8988T (cell line): ENCODE measurements around the gene DCP1B.

Source experiments
- DNase-seq: peaks from one replicate; pipeline ENCODE4 v3.0.0; 2011

The DCP1B gene

DNA sequence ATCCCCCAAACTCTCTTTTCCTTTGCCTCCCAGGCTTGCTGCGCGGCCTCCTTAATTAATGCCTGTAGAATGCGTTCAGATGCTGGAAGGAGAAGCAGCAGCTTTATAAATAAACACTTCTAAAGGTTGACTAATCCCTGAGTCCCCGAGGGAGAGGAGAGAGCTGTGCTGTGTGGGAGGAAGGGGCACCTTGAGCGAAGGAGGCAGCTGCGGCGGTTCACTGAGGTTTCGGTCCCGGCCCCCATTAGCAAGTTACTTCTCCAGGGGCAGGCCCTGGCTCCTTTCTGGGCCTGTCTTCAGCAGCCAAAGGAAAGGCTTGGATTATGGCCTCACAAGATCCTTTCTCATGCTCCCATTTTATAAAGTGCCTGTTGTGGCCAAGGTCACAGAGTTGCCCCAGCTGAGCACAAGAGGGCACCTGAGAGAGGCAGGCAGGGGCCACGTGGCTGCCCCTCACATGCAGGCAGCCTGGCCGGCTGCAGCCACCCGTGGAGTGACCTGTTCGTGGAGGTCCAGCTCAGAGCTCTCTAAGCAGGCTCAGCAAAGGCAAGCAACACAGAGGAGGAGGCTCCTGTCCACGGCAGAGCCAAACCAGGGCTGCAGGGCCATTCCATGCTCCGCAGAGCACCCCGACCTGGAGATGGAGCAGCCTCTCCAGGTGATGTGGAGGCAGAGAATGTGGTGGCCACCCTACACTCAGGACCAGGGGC, 70.8 kb downstream of the DCP1B start:
- no peak for DNase-seq

GRCh38 chr12:1932264-1932777, 71.9 kb downstream of the DCP1B start:
- no peak for DNase-seq

DNA sequence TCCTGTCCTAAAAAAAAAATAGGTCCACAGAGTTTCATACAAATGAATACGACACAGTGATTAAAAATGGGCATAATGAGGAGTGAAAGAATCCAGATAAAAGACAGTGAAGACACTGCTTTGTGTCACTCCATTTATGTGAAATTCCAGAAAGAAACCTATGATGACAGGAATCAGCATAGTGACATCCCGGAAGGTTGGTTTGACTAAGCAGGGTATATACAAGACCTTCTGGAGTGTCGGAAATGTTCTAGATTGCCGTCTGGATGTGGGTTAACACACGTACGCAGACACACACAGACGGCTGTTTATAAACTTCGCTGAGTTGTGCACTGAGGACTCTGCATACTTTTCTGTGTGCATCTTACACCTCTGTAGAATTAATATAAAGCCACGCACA, 72.6 kb downstream of the DCP1B start:
- DNase-seq: no peak

DNA sequence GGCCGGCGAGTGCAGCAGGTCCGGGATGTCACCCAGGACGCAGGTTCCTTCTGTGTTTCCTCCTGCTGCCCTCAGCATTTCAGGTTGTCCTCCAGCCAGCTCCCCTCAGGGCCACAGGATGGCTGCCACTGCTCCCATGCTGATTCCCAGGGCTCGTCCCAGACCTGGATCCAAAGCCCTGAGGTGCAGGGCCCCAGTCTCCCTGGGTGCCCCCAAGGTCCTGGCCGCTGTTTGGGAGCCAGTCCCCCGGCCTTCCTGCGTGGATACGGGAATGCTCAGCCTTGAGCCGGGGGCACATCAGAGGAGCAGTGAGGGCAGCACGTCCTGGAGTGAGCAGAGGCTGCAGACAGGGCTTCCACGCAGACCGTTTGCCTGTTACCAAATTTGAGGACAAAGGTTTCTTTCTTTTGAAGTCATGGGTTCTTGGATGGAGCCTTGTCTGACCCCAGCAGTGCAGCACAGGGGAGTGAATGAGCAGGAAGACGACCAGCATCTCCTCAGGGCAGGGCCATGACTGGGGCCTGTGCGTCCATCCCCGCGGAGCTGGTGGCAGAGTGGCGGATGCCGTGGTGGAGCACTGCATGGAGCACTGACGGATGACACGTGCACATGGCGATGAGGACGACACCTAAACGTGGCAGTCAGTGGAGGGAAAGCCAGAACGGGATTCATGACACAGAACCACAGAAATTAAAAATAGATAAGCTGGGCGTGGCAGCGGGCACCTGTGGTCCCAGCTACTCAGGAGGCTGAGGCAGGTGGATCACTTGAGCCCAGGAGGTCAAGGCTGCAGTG, 73.3 kb downstream of the DCP1B start:
- DNase-seq: no peak

DNA sequence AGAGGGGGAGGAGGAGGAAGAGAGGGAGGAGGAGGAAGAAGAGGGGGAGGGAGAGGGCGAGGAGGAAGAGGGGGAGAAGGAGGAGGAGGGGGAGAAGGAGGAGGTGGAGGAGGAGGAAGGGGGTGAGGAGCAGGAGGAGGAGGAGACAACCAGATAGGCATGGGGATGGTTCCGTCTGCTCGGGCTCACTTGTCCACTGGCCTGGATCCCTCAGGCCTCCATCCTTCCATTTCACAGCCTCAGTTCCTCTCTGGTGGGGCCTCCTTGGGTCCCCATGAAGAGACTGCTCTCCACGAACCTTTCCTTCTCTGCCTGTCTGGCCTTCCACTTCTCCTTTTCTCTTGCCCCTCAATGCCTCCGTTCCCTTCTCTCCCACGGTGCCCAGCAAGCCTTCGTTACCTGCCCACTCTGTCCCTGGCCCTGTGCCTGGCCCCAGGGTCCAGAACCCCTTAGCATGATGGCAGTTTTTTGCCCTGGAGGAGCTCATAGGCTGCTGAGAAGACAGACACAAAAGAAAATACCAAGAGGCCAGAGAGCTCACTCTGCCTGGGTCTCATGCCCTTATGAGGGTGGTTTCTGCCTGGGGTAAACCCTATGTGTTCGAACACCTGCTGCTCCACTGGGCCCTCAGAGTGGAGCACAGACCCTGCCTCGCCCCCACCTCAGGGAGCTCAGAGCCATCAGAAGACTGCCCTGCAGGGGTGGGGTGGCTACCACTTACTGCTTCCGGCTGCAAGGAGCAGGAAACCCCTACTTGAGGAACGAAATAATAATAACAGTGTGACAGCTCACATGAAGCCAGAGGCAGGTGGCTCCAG, 74.1 kb downstream of the DCP1B start:
- DNase-seq: no peak

DNA sequence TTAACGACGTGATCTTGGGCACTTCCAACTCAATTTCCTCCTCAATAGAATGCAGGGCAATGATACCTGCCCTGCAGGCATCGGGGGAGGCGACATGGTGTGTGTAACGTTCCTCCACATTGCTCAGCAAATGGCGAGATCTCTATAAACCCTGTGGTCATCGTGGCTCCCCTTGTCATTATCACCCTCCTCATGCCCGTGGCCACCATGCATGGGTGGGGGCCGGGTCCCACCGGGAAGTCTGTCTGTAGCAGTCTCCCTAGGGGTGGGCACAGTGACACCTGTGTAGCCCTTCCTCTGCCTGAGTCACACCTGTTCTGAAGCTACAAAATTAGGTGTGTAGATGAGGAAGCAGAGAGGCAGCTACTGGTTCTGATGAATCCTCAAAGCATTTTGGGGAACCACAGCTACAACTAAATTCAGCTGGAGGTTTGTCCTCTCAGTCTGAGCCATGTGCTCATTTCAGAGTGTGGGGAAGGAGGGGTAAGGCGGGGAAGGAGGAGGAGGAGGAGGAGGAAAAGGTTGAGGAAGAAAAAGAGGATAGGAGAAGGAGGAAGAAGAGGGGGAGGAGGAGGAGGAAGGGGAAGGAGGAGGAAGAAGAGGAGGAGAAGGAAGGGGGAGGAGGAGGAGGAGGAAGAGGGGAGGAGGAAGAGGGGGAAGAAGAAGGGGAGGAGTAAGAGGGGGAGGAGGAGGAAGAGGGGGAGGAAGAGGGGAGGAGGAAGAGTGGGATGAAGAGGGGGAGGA, 74.8 kb downstream of the DCP1B start:
- DNase-seq: no peak

- no peak for DNase-seq
Observed at GRCh38 chr12:1928439-1929121, 75.7 kb downstream of the DCP1B start.

GRCh38 chr12:1927751-1928351, 76.4 kb downstream of the DCP1B start:
- no peak for DNase-seq

- DNase-seq: no peak
Observed at GRCh38 chr12:1927051-1927680, 77.1 kb downstream of the DCP1B start.

DNA sequence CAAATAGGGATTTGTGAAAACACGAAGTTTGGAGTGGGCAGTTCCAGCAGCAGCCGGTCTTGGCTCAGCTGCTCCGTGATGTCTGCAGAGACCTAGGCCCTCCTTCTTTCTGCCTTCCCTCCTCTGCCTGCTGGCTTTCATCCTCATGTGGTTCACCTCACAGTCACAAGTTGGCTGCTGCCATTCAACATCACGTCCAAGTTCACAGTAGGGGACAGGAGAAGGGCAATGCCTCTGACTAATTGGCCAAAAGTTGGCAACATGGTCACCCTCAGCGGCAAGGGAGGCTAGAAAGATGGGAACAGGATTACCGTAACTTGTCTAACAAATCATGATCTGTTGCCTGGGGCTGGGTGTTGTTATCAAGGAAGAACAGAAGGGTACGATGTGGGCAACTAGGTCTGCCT, 78.0 kb downstream of the DCP1B start:
- no peak for DNase-seq

DNA sequence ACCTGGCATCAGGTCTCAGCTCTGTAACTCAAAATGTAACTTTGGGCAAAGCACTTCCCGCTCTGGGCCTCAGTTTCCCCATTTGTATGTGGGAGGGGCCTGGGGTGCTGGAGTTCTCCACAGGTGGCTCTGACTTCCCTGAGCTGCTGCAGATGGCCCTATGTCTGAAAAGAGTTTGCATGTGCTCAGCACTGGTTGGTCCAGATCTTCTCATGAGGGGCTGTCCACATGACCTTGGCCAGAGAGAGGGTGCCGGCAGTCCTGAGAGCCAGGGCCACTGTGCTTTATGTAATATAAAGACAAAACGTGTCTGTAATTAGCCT, 78.6 kb downstream of the DCP1B start:
- no peak for DNase-seq

- no peak for DNase-seq
Observed at GRCh38 chr12:1924996-1925683, 79.1 kb downstream of the DCP1B start.

GRCh38 chr12:1922985-1923384, 81.3 kb downstream of the DCP1B start:
- no peak for DNase-seq

- no peak for DNase-seq
Observed at GRCh38 chr12:1922075-1922709, 82.1 kb downstream of the DCP1B start.

DNA sequence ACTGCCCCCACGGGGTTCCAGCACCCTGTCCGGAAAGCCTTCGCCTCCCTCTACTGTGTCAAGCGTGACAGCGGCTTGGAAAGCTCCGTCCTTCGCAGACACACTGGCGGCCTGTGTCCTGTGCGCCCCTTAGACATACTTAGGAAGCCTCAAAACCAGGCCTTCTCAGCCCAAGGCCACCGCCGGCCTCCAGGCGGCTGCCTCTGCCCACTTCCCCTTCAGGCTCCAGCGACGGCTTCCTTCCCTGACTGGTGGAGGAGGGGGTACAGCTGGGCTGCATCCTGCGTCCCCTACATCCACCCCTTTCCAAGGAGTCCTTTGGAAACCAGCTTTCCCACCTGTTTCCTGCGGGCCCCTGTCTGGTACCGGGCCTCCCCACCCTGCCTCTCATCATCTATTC, 83.3 kb downstream of the DCP1B start:
- no peak for DNase-seq

DNA sequence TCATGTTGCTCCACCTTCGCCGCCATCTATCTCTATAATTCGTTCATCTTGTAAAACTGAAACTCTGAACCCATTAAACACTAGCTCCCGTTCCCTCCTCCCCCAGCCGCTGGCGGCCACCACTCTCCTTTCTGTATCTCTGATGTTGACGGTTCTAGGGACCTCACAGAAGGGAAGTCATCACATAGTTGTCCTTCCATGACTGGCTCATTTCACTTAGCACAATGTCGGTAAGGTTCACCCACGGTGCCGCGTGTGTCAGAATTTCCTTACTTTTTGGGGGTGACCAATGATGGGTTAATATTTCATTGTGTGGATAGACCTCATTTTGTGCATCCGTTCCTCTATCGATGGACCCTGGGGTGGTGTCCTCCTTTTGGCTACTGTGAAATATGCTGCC, 83.8 kb downstream of the DCP1B start:
- no peak for DNase-seq

DNA sequence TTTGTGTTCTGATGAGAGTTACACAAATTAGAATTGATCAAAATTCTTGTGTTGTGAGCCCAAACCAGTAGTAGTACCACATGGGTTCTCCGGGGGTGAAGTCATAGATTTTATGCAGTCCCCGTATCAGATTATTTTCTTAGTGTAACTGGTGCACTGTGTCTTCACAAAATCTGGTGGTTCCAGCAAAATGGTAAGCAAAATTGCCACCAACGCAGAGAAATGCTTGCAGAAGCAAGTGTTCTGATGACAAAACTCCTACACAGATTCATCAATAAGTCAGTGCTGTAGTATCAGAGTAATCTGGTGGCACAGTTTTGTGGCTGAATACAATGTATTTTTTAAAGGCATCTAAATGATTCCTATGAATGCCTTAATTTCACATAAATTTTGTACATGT, 84.5 kb downstream of the DCP1B start:
- no peak for DNase-seq

DNA sequence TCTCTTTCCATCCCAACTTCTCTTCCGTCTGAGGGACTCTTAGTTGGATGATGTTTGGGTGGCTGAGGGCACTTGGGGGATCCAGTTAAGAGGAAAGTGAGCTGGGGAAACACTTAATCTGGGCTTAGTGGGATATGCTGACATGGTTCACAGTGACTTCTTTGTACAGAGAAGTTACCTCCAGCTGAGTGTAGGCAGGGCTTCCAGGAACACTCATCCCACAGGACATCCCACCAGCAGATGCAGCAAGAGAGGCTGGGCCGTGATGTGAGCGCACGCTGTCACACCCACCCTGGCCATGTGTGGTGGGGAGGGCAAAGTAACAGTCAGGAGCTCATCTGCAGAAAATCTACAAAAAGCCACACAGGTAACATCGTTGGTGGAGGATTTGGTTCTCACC, 85.0 kb downstream of the DCP1B start:
- no peak for DNase-seq

- DNase-seq: no peak
Observed at GRCh38 chr12:1918884-1919236, 85.4 kb downstream of the DCP1B start.
